HG03565 (cell line): Measurements from ENCODE around the gene ATP5ME.

Experiments used
- ATAC-seq: cut with Tn5 transposase; IDR thresholded peaks from one replicate; pipeline ENCODE4 v1.9.1; 2021; ENCODE audit warnings: mild to moderate bottlenecking, moderate library complexity; ENCODE audit not compliant: unreplicated experiment

ATP5ME gene

DNA sequence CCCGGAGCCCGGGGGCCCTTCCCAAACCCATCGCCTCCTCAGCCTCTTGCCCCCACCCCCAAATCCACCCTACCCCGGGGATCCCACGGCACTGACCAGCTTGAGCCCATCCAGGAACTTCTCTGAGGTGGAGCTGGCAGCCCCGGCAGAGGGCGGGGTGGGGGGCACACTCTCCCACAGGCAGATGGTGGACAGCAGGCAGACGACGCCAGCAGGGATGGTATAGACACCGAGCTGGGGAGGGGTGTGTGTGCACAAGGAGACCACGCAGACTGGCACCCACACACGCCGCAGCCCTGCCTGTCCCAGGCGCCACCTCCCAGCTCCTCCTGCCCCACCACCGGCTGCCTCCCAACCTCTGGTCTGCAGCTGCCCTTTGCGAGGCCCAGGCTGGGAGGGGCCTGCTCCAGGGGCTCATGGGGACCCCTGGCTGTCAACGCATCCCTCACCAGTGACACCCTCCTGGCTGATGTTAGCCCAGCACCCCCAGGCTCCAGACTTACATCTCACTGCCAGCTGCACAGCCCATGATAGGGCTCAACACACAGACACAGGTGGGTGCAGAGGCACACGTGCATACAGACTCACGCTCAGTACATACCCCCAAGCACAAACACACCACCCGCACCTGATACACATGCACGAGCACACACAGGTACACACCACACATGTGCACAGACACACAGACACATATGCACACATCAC lies 10.7 kb upstream of the ATP5ME start:
- no peak for ATAC-seq

DNA sequence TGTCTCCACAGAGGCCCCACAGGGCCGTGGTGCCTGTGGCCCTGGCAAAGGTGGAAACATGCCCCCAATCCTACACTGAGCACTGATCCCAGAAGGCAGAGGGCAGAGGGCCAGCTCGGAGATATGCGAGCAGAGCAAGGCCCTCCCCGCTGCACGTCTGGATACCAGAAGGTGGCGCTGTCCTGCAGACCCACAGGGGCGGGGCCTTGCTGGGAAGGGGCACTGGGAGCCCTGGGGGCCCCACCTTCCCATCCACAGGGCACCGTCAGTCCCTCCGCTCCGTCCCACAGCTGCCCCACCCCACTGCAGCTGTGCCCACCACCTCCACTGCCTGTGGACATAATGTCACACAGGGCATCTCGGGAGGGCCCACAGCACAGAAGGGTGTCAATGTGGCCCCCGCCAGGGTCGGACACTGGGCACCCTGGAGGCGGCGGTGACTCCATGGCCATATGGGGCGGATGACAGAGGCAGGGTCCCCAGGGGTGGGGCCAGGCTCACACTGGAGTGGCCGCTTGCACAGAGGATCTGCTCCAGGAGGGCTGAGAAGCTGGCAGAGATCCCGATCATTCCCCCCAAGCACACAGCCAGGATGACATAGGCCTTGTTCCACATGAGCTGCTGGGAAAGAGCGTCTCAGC lies 10.0 kb upstream of the ATP5ME start:
- no peak for ATAC-seq

- ATAC-seq: no peak
These were observed 9.3 kb upstream of the ATP5ME start for GRCh38 chr4:683247-683897.

- ATAC-seq: no peak
These were observed 8.6 kb upstream of the ATP5ME start for GRCh38 chr4:682490-683172.

- ATAC-seq: no peak
These were observed 7.8 kb upstream of the ATP5ME start for GRCh38 chr4:681736-682451.

GRCh38 chr4:680928-681645 lies 7.0 kb upstream of the ATP5ME start:
- ATAC-seq: no peak

GRCh38 chr4:680551-680927 lies 6.5 kb upstream of the ATP5ME start:
- ATAC-seq: no peak

GRCh38 chr4:680091-680490 lies 6.0 kb upstream of the ATP5ME start:
- no peak for ATAC-seq

GRCh38 chr4:679629-680028 lies 5.6 kb upstream of the ATP5ME start:
- ATAC-seq: no peak

GRCh38 chr4:679104-679481 lies 5.0 kb upstream of the ATP5ME start:
- no peak for ATAC-seq

GRCh38 chr4:678331-679103 lies 4.4 kb upstream of the ATP5ME start:
- ATAC-seq: no peak

DNA sequence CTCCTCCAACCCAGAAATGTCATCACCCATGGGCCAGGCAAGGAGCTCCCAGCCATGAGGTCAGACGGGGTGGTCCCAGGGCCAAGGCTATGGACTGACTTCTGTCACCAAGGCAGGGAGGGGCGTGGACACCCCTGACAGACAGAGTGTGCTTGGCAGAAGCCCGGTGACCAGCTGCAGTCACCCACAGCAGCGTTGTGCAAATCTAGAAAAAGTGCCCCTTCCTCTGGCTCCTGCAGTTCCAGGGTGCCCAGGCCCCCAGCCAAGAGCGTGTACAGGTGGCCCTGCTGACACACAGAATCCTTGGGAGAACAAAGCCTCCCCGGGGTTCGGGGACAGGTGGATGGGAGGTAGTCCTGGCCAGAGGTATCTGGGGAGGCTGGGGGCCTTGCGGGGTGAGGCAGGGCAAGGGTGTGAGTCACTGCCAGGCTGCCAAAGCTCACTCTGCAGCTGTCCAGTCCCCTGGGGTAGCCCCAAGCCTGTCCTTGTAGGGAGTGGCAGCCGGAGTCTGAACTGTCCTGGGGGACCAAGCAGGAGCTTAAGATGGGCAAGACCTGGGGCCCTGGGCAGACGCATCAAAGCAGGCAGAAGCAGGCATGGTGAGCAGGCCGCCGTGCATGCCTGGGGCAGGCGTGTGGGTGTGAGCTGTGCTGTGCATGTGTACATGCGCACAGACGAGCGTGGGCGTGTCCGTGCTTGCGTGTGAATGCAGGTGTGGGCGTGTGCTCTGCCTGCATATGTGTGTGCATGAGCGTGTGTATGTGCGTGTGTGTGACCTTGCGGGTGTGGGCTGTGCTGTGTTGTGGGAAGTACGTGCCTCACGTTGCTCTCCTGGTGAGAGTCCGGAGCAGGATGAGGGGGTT lies 3.6 kb upstream of the ATP5ME start:
- no peak for ATAC-seq

DNA sequence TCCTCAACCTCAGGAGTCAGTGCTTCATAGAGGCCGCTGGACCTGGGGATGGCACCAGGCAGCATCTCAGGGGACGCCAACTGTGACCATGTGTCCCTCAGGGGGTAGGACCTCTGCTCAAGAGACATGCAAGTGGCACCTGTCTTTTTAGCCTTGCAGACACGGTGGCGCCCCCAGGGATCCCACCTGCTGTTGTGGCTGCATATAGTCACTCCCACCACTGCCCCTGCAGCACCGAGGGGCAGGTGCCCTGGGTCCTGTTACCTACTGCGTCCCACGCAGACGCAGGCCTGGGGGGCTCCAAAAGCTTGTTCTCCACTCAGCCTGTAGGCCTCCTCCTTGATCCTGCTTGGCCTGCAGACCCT lies 2.8 kb upstream of the ATP5ME start:
- ATAC-seq: no peak

- no peak for ATAC-seq
These were observed 2.1 kb upstream of the ATP5ME start for GRCh38 chr4:675980-676870.

- ATAC-seq: no peak
These were observed 1.2 kb upstream of the ATP5ME start for GRCh38 chr4:675036-675882.

DNA sequence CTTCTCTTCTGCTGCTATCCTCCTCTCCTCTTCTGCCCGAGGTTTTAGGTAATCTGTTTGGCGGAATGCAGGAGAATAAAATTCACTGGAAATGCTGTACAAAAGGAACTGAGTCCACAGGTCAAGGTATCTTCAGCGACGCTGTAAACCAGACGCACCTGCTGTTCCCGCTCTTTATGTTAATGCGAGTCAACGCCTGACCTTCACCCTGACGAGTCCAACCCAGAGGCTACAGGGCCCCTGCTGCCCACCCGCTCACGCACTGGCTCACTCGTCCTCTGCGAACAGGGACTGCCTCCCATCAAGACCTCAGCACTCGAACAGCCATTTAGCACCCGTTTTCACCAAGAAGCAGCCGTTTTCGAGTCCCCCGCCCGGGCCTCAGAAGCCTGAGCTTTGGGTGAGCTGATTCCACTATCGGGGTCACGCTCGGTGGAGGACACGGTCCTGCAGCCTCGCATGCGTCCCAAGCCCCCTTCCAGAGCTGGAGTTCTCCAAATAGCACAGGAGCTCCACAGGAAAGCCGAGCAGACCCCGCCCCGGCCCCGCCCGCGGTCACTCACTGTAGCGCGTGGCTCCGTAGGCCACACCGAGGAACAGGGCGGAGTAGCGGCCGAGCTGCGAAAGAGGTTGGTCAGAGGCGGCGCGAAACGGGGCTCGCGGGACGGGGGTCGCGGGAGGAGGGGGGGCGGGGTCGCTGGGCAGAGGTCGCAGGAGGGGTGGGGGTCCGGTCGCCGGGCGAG lies 556 bp downstream of the ATP5ME start:
- no peak for ATAC-seq
